ENCODE measurements around the gene FTCDNL1.
A peak's percentile ranks its signal among the peaks of the same experiment; 100 is the strongest.

The FTCDNL1 gene

DNA sequence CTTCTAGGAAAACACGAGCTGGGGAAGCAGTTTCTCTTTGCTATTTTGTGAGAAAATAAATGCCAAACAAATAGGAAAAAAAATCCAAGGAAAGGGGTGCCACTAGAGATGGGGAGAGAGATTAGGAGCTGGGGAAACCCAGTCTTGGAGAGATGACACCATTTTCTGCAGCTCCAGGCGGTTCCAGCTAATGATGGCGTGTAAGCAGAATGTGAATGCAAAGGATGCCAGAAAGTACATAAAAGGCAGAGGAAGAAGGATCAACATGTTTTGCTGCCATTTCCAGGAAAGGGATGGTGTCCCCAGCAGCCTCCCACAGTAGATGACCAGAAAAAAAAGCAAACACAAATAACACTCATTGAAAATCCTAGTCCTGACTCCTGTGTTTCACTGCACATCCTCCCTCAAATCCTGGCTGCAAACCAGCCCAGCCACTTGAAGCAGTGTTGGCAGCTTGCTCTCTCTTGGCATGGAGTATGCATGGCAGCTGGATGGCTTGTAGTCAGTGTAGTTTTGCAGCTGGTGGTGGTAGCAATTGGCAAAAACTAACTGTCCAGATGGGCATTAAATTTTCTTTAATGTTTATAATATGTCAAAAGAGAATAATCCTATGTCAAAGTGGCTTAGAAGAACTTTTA, 93.6 kb downstream of the FTCDNL1 start:
- no peak for DNase-seq
- in situ Hi-C loops (cut with HindIII; ENCODE audit: low pct_ligation_motif_present, low pct_unique_long_range_greater_than_20kb, low sequenced_read_pairs) = no loop called here

DNA sequence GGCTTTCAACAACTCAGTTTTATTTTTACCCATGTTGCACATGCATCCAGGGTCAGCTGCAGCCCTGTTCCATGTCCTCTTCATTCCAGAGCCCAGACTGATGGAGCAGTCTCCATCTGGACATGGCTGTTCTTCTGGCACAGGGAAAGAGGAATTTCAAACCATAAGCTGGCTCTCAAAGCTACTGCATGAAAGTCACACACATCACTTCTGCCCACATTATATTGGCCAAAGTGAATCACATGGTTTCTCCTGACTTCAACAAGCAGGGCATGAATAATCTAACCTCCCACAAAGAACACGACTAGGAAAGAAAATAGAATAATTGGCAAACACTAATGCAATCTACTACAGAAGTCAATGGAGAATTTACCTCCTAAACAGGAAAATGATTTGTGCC, 94.2 kb downstream of the FTCDNL1 start:
- in situ Hi-C loops (cut with HindIII; ENCODE audit: low pct_ligation_motif_present, low pct_unique_long_range_greater_than_20kb, low sequenced_read_pairs) = no loop called here
- DNase-seq = no peak

DNA sequence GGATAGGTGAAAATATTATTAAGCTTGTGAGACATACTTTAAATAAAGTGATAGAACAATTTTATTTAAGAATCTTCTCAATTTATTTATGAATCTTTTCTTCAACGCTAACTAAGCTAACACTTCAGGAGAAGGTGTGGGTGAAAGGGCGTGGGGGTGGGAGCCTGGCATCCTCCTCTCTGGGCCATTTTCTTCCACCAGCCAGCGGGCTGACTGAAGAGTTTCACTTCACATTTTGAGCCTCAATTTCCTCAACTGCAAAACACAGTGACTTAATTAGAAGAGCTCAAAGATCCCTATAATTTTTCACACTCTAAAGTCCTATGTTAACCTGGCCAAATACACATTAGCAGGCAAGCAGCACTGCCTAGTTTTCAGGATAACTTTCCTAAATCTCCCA, 94.8 kb downstream of the FTCDNL1 start:
- in situ Hi-C loops (cut with HindIII; ENCODE audit: low pct_ligation_motif_present, low pct_unique_long_range_greater_than_20kb, low sequenced_read_pairs) = no loop called here
- no peak for DNase-seq

DNA sequence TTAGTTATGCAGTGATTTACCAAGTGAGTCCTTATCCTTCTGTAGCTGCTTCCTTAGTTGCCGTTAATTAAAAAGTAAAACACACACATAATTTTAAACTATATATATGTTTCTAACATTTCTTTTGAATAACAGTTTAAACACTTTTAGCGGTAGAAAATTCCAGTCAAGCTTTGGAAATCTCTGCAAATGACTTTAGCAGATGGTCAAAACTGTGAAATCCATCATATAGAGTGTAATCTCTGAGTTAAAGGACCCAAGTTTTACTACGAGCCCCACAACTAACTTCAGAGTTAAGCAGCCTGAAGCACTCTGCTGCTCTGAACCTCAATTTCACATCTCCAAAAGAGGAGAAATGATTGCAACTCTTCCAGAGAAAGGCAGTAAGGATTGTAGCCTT, 96.2 kb downstream of the FTCDNL1 start:
- no peak for DNase-seq
- in situ Hi-C loops (cut with HindIII; ENCODE audit: low pct_ligation_motif_present, low pct_unique_long_range_greater_than_20kb, low sequenced_read_pairs) = no loop called here

DNA sequence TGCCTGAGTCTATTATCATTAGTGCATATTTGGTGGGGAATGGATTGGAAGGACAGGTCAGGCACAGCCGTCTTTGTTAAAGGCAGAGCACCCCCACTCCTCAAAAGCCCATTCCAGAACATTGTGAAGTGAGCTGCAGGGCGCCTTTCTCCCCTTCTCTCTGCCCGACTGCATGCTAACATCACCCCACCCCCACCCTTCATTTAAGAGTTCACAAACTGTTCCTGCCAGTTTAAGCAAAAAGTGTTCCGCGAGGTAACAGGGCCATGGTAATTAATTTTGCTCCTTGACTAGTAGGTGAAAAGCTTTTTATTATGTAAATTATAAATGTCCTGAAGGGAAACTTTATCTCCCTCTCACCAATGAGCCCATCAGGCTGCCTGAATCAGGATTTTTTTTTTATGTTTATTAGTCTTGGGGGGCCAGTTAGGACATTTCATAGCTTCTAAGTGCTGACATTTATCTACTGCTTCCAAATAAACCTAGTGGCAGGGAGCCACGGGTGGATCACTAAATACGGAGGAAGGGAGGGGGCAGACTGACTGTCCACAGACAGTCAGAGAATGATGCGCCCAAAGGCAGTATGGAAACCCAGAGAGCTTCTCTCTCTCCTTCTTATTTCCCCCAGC, 99.4 kb downstream of the FTCDNL1 start:
- DNase-seq = no peak
- in situ Hi-C loops (cut with HindIII; ENCODE audit: low pct_ligation_motif_present, low pct_unique_long_range_greater_than_20kb, low sequenced_read_pairs) = no loop called here

DNA sequence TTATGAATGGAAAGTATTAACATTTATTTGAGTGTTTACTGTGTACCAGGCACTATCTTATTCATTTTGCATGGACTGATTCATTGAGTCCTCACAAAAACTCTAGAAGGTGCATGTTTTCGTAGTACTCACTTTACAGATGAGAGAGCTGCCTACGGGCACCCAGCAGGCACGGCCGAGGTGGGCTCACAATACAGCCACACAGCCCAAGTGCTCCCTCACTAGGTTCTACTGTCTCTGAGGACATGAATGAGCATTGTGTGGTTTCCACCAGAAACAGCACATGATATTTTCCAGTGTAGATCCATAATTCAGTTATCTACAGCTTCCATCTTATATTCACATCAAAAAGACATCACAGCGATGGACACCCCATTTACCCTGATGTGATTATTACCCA, 101.4 kb downstream of the FTCDNL1 start:
- in situ Hi-C loops (cut with HindIII; ENCODE audit: low pct_ligation_motif_present, low pct_unique_long_range_greater_than_20kb, low sequenced_read_pairs) = no loop called here

DNA sequence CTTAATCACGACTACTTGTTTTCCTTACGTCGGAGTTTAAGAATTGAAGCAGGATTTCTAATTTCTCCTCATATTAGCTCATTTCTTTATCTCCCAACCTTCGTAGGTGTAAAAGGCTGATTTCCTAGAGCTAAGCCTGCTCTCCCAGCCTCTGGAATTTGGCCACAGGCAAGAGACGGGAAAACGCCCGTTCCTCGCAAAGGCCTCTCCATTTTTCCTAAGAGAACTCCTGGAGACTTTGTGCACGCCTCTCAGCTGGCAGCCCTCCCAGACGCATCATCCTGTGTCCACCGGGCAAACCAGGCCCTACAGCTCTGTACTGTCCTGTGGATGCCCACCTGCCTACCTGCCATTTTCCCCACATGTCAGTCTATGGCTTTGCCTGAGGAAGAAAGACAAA, 106.3 kb downstream of the FTCDNL1 start:
- no peak for DNase-seq
- in situ Hi-C loops (cut with HindIII; ENCODE audit: low pct_ligation_motif_present, low pct_unique_long_range_greater_than_20kb, low sequenced_read_pairs) = no loop called here

More for the DNA sequence above, 101.4 kb downstream of the FTCDNL1 start:
- no peak for DNase-seq

DNA sequence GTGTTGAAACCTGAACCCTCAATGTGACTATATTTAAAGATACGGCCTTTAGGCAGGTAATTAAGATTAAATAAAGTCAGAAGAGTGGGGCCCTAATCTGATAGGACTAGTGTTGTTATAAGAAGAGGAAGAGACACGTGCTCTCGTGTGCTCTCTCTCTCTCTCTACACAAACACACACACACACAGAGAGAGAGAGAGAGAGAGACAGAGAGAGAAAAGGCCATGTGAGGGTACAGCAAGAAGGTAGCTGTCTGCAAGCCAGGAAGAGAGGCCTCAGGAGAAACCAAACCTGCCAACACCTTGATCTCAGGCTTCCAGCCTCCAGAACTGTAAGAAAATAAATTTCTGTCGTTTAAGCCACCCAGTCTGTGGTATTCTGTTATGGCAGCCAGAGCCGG, 106.7 kb downstream of the FTCDNL1 start:
- DNase-seq = no peak
- in situ Hi-C loops (cut with HindIII; ENCODE audit: low pct_ligation_motif_present, low pct_unique_long_range_greater_than_20kb, low sequenced_read_pairs) = no loop called here

DNA sequence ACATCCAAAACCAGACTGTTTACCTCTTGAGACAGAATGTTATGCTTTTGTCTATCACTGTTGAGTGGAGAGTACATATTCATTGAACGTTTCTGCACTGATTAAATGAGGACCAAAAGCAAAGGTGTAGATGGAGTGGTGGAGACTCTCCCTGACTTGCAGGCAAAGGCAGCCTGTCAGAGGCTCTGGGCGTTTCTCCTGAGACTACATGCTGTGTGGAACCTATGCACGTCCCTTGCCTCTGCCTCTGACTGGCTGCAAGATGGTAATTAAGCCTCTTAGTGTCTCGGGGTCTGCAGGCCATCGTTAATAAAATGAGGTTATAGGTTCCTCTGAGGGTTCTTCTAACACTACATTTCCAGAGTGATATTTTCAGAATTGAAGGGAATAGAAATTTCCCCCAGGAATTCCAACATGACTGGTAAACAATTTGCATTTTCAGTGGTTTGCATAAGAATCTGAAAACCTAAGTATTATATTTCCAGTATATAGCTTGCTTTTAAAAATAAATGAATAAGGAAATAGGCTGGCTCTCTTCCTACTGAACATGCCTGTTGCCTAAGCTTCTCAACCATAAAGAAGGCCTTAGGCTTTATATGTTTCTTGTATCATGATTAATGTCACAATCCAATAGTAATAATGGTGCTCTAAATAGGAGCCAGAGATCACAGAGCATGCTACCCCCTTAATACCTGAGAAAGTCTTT, 107.4 kb downstream of the FTCDNL1 start:
- no peak for DNase-seq
- in situ Hi-C loops (cut with HindIII; ENCODE audit: low pct_ligation_motif_present, low pct_unique_long_range_greater_than_20kb, low sequenced_read_pairs) = no loop called here

DNA sequence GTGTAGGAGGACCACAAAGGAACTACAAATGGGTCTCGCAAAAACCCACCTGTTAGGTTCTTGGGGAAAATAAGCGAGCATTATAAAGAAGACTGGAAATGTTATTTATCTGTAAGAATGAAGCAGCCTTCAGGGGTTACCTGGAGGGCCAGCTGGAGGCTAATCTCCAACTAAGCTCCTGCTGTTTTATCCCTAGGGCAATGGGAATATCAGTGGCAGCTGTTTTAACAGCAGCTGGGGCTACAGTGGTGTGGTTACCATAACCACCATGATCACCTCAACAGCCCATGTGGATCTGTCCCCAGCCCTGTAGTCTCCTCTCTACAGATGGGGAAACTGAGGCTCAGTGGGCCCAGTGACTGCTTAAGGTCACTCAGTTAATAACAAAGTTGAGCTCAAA, 108.1 kb downstream of the FTCDNL1 start:
- in situ Hi-C loops (cut with HindIII; ENCODE audit: low pct_ligation_motif_present, low pct_unique_long_range_greater_than_20kb, low sequenced_read_pairs) = no loop called here
- DNase-seq = no peak

DNA sequence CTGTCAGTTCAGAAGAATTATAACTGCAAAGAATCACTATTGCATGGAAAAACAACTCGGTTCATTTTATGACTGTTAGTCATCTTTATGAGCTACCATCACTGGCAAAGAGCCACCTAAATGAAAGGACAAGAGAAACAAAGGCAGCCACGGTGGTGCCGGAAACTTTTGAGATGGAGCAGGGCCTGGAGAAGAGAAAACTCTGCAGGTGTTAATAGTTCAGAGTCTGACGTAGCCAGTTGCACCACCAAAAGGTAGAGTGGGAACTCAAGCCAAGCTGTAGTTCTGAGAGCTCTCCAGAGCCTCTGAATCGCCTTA, 110.9 kb downstream of the FTCDNL1 start:
- no peak for DNase-seq

DNA sequence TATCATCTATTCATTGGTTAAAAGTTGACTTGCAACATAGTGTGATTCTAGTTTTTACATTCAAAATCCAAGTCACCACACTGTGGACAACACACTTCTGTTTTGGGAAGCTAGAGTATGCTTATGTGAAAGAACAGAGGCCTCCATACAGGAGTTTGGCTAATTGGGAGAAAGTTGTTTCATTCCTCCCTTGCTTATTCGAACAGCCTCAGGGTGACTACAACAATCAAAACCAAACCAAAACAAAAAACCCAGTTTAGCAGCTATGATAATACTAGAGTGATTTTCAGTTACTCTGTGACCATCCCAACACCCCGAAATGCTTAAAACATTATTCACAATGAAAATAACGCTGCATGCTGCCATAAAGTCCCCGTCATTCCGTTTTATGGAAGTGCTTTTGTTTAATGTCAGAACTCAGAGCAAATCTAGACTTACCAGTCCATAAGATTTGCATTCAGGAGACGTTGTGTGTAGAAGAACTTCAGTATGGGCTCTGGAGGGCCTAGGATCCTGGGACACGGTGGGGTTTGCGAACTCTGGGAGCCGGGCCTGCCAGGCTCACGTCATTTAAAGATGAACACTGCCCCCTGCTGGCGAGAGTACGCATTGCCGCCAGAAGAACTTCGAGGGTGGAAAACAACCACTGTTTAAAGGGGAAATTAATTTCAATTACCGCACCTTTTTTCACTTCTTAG, 111.4 kb downstream of the FTCDNL1 start:
- in situ Hi-C loops (cut with HindIII; ENCODE audit: low pct_ligation_motif_present, low pct_unique_long_range_greater_than_20kb, low sequenced_read_pairs) = no loop called here

More for the DNA sequence above, 110.9 kb downstream of the FTCDNL1 start:
- in situ Hi-C loops (cut with HindIII; ENCODE audit: low pct_ligation_motif_present, low pct_unique_long_range_greater_than_20kb, low sequenced_read_pairs) = no loop called here

DNA sequence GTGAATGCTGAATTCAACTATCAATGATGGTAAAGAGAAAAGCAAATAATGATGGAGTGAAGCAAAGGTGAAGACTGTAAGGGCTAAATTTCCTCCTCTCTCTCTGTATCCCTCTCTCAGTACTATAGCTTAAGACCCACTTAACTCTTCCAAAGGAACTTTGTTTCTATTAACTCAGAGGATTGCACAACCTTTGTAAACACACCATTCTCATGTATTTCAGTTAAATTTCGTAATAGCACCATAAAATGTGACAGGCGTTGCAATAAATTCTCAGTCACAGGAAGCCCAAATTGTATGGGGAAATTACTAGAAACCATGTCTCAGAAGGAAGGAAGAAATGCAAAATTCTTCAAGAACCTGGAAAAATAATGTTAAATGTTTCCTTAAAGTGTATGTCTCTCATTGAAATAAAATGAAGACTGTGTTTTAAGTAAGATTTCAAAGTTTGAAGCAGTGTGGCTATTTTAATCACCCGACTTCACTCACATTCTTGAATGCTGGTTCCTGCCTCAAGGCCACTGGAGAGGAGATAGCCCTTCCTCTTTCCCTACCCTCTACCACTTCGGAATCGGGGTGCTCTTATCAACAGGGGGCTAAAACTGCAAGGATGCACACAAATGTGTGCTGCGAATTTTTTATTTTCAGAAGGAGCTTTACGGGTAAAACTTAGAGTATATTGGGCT, 112.1 kb downstream of the FTCDNL1 start:
- DNase-seq = no peak
- in situ Hi-C loops (cut with HindIII; ENCODE audit: low pct_ligation_motif_present, low pct_unique_long_range_greater_than_20kb, low sequenced_read_pairs) = no loop called here

More for the DNA sequence above, 111.4 kb downstream of the FTCDNL1 start:
- peak; percentile 64 for DNase-seq

DNA sequence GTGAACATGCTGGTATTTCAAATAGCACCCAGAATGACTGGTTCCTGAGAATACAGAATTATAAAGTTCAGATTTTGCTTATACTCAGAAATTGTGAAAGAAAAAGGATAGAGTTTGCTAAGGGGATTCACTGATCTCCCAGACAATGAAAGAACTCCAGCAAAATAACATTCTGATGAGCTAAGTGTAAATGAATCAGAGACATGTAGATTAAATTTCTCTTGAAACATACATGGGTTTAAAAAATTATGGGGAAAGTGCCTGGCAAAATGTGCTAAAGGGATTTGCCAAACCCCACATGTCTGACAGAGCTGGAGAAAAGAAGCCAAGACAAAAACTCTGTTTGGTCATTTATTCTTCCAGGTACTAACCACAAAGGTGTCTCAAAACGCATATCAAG, 116.3 kb downstream of the FTCDNL1 start:
- in situ Hi-C loops (cut with HindIII; ENCODE audit: low pct_ligation_motif_present, low pct_unique_long_range_greater_than_20kb, low sequenced_read_pairs) = no loop called here
- DNase-seq = no peak

DNA sequence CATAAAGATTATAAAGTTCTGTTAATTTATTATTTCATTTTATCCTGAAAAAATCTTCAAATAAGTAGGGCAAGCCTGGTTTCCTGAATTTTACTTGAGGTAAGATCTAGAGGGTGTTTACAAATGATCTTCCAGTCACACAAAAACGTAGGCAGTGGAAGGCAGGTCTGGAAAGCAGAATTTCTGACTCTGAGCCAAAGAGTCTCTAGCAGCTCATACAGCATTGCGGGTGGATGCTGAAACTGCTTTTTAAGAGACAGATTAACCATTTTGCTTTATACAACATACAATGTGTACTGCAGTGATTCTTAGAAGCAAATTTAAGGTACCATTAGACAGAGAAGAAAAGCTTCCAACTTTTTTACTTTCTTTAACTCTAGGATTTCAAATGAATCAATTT, 117.0 kb downstream of the FTCDNL1 start:
- in situ Hi-C loops (cut with HindIII; ENCODE audit: low pct_ligation_motif_present, low pct_unique_long_range_greater_than_20kb, low sequenced_read_pairs) = no loop called here
- DNase-seq = no peak

DNA sequence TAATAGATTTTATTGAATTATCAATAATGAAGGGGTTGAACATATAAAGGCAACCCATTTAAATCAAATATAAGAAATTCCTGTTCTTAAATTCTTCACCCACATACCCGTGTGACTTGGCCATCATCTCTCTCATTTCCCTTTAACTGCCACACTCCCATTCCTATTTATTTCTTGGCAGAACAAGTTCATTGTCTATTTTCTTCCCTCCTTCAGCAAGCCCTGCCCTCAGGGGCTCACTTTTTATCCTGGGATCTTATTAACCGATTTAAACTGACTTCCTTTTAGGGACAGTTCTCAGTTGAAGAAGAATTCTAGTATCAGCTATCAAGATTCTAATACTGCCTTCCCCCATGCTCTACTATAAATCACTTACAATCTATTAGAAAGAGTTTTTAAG, 123.2 kb downstream of the FTCDNL1 start:
- in situ Hi-C loops (cut with HindIII; ENCODE audit: low pct_ligation_motif_present, low pct_unique_long_range_greater_than_20kb, low sequenced_read_pairs) = no loop called here
- no peak for DNase-seq

DNA sequence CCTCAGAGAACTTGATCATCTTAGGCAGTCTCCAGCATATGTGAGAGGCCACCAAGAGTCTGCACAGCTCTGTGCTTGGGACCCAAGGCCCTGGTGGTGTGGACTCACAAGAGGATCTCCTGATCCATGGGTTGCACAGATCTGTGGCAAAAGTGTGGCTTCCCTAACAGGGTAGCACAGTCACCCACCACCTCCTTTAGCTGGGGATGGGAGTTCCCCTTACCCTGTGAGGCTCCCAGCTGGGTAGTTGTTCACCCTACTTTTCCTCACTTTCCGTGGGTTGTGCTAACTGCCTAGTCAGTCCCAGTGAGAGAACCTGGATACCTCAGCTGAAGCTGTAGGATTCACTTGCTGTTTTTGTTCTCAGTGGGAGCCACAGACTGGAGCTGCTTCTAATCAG, 123.7 kb downstream of the FTCDNL1 start:
- DNase-seq = no peak
- in situ Hi-C loops (cut with HindIII; ENCODE audit: low pct_ligation_motif_present, low pct_unique_long_range_greater_than_20kb, low sequenced_read_pairs) = no loop called here

DNA sequence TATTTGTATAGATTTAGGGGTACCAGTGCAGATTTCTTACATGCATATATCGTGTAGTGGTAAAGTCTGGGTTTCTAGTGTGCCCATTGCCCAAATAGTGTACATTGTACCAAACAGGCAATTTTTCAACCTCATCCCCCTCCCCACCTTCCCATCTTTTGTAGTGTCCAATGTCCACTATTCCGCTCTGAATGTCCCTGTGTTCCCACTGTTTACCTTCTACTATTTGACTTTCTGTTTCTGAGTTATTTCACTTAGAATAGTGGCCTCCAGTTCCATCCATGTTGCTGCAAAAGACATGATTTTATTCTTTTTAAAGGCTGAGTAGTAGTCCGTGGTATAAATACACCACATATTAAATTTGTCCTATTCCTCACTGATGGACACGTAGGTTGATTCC, 132.9 kb downstream of the FTCDNL1 start:
- in situ Hi-C loops (cut with HindIII; ENCODE audit: low pct_ligation_motif_present, low pct_unique_long_range_greater_than_20kb, low sequenced_read_pairs) = no loop called here
- DNase-seq = no peak

DNA sequence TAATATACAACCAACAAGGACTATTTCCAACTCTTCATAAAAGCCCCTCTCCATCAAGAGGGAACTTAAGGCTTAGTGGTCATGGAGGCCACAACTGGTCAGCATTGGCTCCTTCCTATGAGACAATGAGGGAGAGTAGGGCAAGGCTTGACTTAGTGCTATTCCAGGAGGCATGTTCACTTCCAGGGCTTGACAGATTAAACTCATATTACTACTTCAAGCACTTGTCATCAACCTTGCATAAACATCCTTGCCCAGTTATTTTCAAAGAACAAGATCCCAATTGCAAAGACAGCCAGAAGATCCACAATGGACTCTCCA, 133.4 kb downstream of the FTCDNL1 start:
- in situ Hi-C loops (cut with HindIII; ENCODE audit: low pct_ligation_motif_present, low pct_unique_long_range_greater_than_20kb, low sequenced_read_pairs) = no loop called here

More for the DNA sequence above, 133.4 kb downstream of the FTCDNL1 start:
- DNase-seq = no peak
